ENCODE measurements around the gene TCF19. TPM values are rescaled to one million over a fixed set of nuclear protein-coding genes. Genes with fewer than 3 reads are reported as not detected.

TCF19 gene
- total and polyA plus RNA-seq, 10 of the 15 experiments (the other 5 are each of a cell fraction or from before 2014, with no cell fraction given) = 7.7 to 103 (median 53.3) TPM

- TF ChIP-seq RELB (IDR thresholded peaks at IDR 0.05; ENCODE audit: low read depth) = peak; percentile 70
- TF ChIP-seq USF1 (IDR thresholded peaks at IDR 0.05; ENCODE audit: borderline replicate concordance, extremely low read length, insufficient read depth, low read depth, low read length) = no peak
- no peak for TF ChIP-seq SMC3 (IDR thresholded peaks at IDR 0.05; ENCODE audit: borderline replicate concordance, low read length)
- TF ChIP-seq ZBED1 (IDR thresholded peaks at IDR 0.05; ENCODE audit: borderline replicate concordance) = no peak
- peak; percentile 57 for TF ChIP-seq EED (IDR thresholded peaks at IDR 0.05; ENCODE audit: low read depth)
- peak; percentile 99 for TF ChIP-seq NFYB (IDR thresholded peaks at IDR 0.05; ENCODE audit: insufficient read depth, low read depth, low read length)
- no peak for TF ChIP-seq CTCF (IDR thresholded peaks at IDR 0.05 in 2 of 3, conservative IDR thresholded peaks at IDR 0.05 in 1 of 3; ENCODE audit: control insufficient read depth in 2 of 3, extremely low read depth in 1 of 3, insufficient read depth in 1 of 3, low read depth in 3 of 3, low read length in 3 of 3)
- no peak for TF ChIP-seq IRF4 (IDR thresholded peaks at IDR 0.05; ENCODE audit: low read depth, low read length)
- TF ChIP-seq ZBTB40 (IDR thresholded peaks at IDR 0.05; ENCODE audit: borderline replicate concordance) = peak; percentile 31; the same call in 1 of the 2 replicates
- no peak for TF ChIP-seq PRDM15 (CRISPR knock-in tag; IDR thresholded peaks at IDR 0.05)
- no peak for TF ChIP-seq ATF2 (IDR thresholded peaks at IDR 0.05; ENCODE audit: low read length)
- no peak for TF ChIP-seq EZH2 (IDR thresholded peaks at IDR 0.05; ENCODE audit: borderline replicate concordance, control insufficient read depth, low read depth, low read length)
- TF ChIP-seq CBFB (IDR thresholded peaks at IDR 0.05; ENCODE audit: low read depth) = no peak
- TF ChIP-seq NR2C1 (IDR thresholded peaks at IDR 0.05) = no peak
Measured at GRCh38 chr6:31158140-31158862, at the start of gene TCF19 (continued).

All from GM12878 (cell line).